Thyroid gland (tissue), 4 donors: Measurements from ENCODE around the gene UST.

Experiments used
- POLR2A ChIP-seq, 2 donors: fragments of 450-650 bp; IDR thresholded peaks; one replicate each; pipeline ENCODE4 v1.6.1; 2017; ENCODE audit warnings: antibody characterized with exemption in 2 of 2, mild to moderate bottlenecking in 2 of 2, moderate library complexity in 1 of 2
- TF ChIP-seq, protein P1 (sequence below), 6 experiments: fragments of 200-600 bp in 3 of 6; fragments of 450-650 bp in 3 of 6; sonication (generic) in 3 of 6; IDR thresholded peaks; one replicate each; pipeline ENCODE4 v1.5.1; 2016 to 2019; ENCODE audit warnings: antibody characterized with exemption in 6 of 6, mild to moderate bottlenecking in 2 of 6, inconsistent platforms in 1 of 6, moderate library complexity in 1 of 6

DNA sequence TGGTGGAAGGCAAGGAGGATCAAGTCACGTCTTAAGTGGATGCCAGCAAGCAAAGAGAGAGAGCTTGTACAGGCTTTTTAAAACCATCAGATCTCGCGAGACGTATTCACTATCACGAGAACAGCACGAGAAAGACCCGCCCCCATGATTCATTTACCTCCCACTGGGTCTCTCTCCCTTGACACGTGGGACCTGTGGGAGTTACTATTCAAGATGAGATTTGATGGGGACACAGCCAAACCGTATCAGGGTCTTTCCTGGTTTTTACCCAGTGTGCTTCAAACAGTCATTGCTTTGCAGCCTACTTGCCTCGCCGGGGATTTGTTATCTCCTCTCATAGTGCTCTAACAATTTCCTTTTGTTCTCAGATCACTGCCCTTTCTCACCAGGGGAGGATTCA, 108.2 kb downstream of the UST start:
- TF ChIP-seq, protein P1, sequence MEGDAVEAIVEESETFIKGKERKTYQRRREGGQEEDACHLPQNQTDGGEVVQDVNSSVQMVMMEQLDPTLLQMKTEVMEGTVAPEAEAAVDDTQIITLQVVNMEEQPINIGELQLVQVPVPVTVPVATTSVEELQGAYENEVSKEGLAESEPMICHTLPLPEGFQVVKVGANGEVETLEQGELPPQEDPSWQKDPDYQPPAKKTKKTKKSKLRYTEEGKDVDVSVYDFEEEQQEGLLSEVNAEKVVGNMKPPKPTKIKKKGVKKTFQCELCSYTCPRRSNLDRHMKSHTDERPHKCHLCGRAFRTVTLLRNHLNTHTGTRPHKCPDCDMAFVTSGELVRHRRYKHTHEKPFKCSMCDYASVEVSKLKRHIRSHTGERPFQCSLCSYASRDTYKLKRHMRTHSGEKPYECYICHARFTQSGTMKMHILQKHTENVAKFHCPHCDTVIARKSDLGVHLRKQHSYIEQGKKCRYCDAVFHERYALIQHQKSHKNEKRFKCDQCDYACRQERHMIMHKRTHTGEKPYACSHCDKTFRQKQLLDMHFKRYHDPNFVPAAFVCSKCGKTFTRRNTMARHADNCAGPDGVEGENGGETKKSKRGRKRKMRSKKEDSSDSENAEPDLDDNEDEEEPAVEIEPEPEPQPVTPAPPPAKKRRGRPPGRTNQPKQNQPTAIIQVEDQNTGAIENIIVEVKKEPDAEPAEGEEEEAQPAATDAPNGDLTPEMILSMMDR (IDR thresholded peaks at IDR 0.05) = no peak
- no peak for TF ChIP-seq POLR2A (IDR thresholded peaks at IDR 0.05)
